NCI-H2196 treated with DMSO at 0.1 percent for 48 hours (cell line): ENCODE results near the gene SLAIN1.

Experiments used
- DNase-seq: peaks from one replicate; lab custom pipeline; 2025; ENCODE audit not compliant: unreplicated experiment; lab: John Stamatoyannopoulos, UW

The SLAIN1 gene

GRCh38 chr13:77751513-77752456 is 54.3 kb downstream of the SLAIN1 start:
- DNase-seq: no peak

GRCh38 chr13:77752512-77753069 is 55.1 kb downstream of the SLAIN1 start:
- no peak for DNase-seq

GRCh38 chr13:77760893-77761292 is 63.4 kb downstream of the SLAIN1 start:
- no peak for DNase-seq

GRCh38 chr13:77767413-77767812 is 69.9 kb downstream of the SLAIN1 start:
- DNase-seq: no peak

- no peak for DNase-seq
Measured at GRCh38 chr13:77774181-77774580, 76.7 kb downstream of the SLAIN1 start.

GRCh38 chr13:77776704-77777103 is 79.2 kb downstream of the SLAIN1 start:
- DNase-seq: no peak

- DNase-seq: peak; percentile 0
Measured at GRCh38 chr13:77779552-77780272, 82.2 kb downstream of the SLAIN1 start.

GRCh38 chr13:77781808-77782207 is 84.3 kb downstream of the SLAIN1 start:
- DNase-seq: no peak

- DNase-seq: no peak
Measured at GRCh38 chr13:77784515-77784914, 87.0 kb downstream of the SLAIN1 start.

- no peak for DNase-seq
Measured at GRCh38 chr13:77786695-77787287, 89.3 kb downstream of the SLAIN1 start.

GRCh38 chr13:77789376-77789775 is 91.9 kb downstream of the SLAIN1 start:
- no peak for DNase-seq

- no peak for DNase-seq
Measured at GRCh38 chr13:77800219-77800618, 102.7 kb downstream of the SLAIN1 start.

GRCh38 chr13:77806518-77806917 is 109.0 kb downstream of the SLAIN1 start:
- DNase-seq: no peak

GRCh38 chr13:77807431-77808135 is 110.1 kb downstream of the SLAIN1 start:
- no peak for DNase-seq

GRCh38 chr13:77810430-77810829 is 112.9 kb downstream of the SLAIN1 start:
- no peak for DNase-seq

GRCh38 chr13:77810878-77811277 is 113.4 kb downstream of the SLAIN1 start:
- DNase-seq: no peak

- no peak for DNase-seq
Measured at GRCh38 chr13:77811381-77811780, 113.9 kb downstream of the SLAIN1 start.

GRCh38 chr13:77811981-77812380 is 114.5 kb downstream of the SLAIN1 start:
- no peak for DNase-seq
